Neural progenitor cell (in vitro differentiated cells): ENCODE results near the gene NOG. TPM values are rescaled to one million over a fixed set of nuclear protein-coding genes. Genes with fewer than 3 reads are reported as not detected.

Experiments used
- DNase-seq: peaks from one replicate; pipeline ENCODE4 v3.0.0-alpha.2; 2016; ENCODE audit warnings: low spot score
- H2AFZ ChIP-seq: fragments of 200-600 bp; sonication (generic); replicated peaks from 2 replicates; pipeline ENCODE4 v1.6.1; 2016; ENCODE audit warnings: antibody characterized with exemption
- H3F3A ChIP-seq: fragments of 200-600 bp; sonication (generic); 2 replicates; pipeline ENCODE4 v1.6.1; 2016; ENCODE audit warnings: antibody characterized with exemption, low read depth
- H3K27ac ChIP-seq: fragments of 200-600 bp; sonication (generic); 2 replicates; pipeline ENCODE4 v1.5.1; 2016; ENCODE audit warnings: mild to moderate bottlenecking
- H3K27me3 ChIP-seq: fragments of 200-600 bp; sonication (generic); 2 replicates; pipeline ENCODE4 v1.6.1; 2016; ENCODE audit warnings: mild to moderate bottlenecking, moderate library complexity
- H3K36me3 ChIP-seq: fragments of 200-600 bp; sonication (generic); 2 replicates; pipeline ENCODE4 v1.5.1; 2016
- H3K4me1 ChIP-seq: fragments of 200-600 bp; sonication (generic); 2 replicates; pipeline ENCODE4 v1.6.1; 2016; ENCODE audit warnings: mixed run types
- H3K4me2 ChIP-seq: fragments of 200-600 bp; sonication (generic); 2 replicates; pipeline ENCODE4 v1.6.1; 2016
- H3K4me3 ChIP-seq: fragments of 200-600 bp; sonication (generic); 2 replicates; pipeline ENCODE4 v1.5.1; 2016
- H3K79me2 ChIP-seq: fragments of 200-600 bp; sonication (generic); 2 replicates; pipeline ENCODE4 v1.6.1; 2016; ENCODE audit warnings: low read depth
- H3K9ac ChIP-seq: fragments of 200-600 bp; sonication (generic); 2 replicates; pipeline ENCODE4 v1.6.1; 2016
- H3K9me3 ChIP-seq: fragments of 200-600 bp; sonication (generic); 2 replicates; pipeline ENCODE4 v1.5.1; 2016; ENCODE audit warnings: low read depth
- H4K20me1 ChIP-seq: fragments of 200-600 bp; sonication (generic); 2 replicates; pipeline ENCODE4 v1.6.1; 2016; ENCODE audit warnings: low read depth
- H3K27ac Mint-ChIP-seq: 3 replicates; pipeline ENCODE4 v1.8.0; 2021; ENCODE audit warnings: mixed read lengths
- H3K27me3 Mint-ChIP-seq: 2 replicates; pipeline ENCODE4 v1.8.0; 2022; ENCODE audit warnings: low read depth, mild to moderate bottlenecking, inconsistent platforms, moderate library complexity, mixed read lengths; ENCODE audit not compliant: insufficient read depth
- H3K36me3 Mint-ChIP-seq: 3 replicates; pipeline ENCODE4 v1.8.0; 2021; ENCODE audit warnings: mixed read lengths
- H3K4me1 Mint-ChIP-seq: 3 replicates; pipeline ENCODE4 v1.8.0; 2021; ENCODE audit warnings: mixed read lengths
- H3K4me3 Mint-ChIP-seq: 3 replicates; pipeline ENCODE4 v1.8.0; 2021; ENCODE audit warnings: mild to moderate bottlenecking, moderate library complexity, mixed read lengths
- H3K9me3 Mint-ChIP-seq: 3 replicates; pipeline ENCODE4 v1.8.0; 2020; ENCODE audit warnings: mixed read lengths
- EZH2 ChIP-seq: fragments of 200-600 bp; sonication (generic); IDR thresholded peaks from 2 replicates; pipeline ENCODE4 v1.6.1; 2017; ENCODE audit warnings: antibody characterized with exemption, mild to moderate bottlenecking, moderate library complexity
- EZH2phosphoT487 ChIP-seq: fragments of 200-600 bp; sonication (generic); IDR thresholded peaks from 2 replicates; pipeline ENCODE4 v1.6.1; 2017; ENCODE audit warnings: antibody characterized with exemption
- total RNA-seq: library from RNA; depleted of rRNA; stranded (reverse); fragments of >200 nt; gene quantifications from 2 replicates; pipeline ENCODE4 v1.2.3, GENCODE V29; 2015; ENCODE audit warnings: low replicate concordance
- TF ChIP-seq, protein P1 (sequence below): fragments of 200-600 bp; sonication (generic); IDR thresholded peaks from 2 replicates; pipeline ENCODE4 v1.5.1; 2017; ENCODE audit warnings: antibody characterized with exemption, mild to moderate bottlenecking

Gene NOG
- total RNA-seq, 1 donor from 2014 or later: 0.34 TPM

DNA sequence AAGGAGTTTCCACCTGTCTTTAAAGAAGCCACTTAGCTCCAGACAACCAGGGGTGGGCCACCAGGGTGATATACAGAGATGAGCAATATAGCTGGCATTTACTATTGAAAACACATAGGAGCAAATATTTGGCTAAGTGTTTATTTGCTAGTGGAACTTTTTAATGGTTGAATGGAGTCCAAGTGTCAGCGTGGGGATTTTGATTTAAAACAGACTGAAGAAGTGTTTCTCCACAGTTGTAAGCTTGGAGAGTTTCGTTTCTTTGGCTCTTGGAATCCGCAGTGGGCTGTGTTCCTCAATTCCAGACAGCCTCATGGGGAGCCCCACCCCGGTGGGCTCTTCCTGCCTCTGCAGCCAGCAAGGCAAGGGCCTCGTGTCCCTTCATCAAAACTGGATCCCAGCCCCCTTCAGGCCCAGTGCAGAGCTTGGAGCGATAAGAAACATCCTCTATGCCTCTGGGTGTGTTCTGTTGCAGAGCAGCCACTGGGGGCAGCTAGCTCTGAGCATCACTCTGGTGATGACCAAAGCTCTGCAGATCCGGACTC is 36.1 kb downstream of the NOG start:
- Mint-ChIP-seq H3K9me3 (no peaks in the 10 kb centered on the region), H3K36me3 (no peaks in the 10 kb centered on the region), H3K27ac (no peak overlapping the region), H3K27me3 (peaks cover 4% of the 10 kb centered on the region), H3K4me1 (peaks cover 3% of the 10 kb centered on the region), H3K4me3 (no peak overlapping the region)
- no peak overlapping the region for H3K4me2 ChIP-seq
- peak overlapping the region; percentile 91 for H2AFZ ChIP-seq
- no peak overlapping the region for H3K4me3 ChIP-seq
- no peaks in the 10 kb centered on the region for H3K36me3 ChIP-seq
- DNase-seq: peak; percentile 69
- H3K9ac ChIP-seq: no peak overlapping the region
- no peak for TF ChIP-seq EZH2
- TF ChIP-seq, protein P1, sequence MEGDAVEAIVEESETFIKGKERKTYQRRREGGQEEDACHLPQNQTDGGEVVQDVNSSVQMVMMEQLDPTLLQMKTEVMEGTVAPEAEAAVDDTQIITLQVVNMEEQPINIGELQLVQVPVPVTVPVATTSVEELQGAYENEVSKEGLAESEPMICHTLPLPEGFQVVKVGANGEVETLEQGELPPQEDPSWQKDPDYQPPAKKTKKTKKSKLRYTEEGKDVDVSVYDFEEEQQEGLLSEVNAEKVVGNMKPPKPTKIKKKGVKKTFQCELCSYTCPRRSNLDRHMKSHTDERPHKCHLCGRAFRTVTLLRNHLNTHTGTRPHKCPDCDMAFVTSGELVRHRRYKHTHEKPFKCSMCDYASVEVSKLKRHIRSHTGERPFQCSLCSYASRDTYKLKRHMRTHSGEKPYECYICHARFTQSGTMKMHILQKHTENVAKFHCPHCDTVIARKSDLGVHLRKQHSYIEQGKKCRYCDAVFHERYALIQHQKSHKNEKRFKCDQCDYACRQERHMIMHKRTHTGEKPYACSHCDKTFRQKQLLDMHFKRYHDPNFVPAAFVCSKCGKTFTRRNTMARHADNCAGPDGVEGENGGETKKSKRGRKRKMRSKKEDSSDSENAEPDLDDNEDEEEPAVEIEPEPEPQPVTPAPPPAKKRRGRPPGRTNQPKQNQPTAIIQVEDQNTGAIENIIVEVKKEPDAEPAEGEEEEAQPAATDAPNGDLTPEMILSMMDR: peak; percentile 60
- TF ChIP-seq EZH2phosphoT487: no peak
- no peaks in the 10 kb centered on the region for H3K79me2 ChIP-seq
- H4K20me1 ChIP-seq: no peaks in the 10 kb centered on the region
- no peaks in the 10 kb centered on the region for H3F3A ChIP-seq
- no peak overlapping the region for H3K27ac ChIP-seq
- no peaks in the 10 kb centered on the region for H3K4me1 ChIP-seq
- no peaks in the 10 kb centered on the region for H3K27me3 ChIP-seq
- H3K9me3 ChIP-seq: no peaks in the 10 kb centered on the region

DNA sequence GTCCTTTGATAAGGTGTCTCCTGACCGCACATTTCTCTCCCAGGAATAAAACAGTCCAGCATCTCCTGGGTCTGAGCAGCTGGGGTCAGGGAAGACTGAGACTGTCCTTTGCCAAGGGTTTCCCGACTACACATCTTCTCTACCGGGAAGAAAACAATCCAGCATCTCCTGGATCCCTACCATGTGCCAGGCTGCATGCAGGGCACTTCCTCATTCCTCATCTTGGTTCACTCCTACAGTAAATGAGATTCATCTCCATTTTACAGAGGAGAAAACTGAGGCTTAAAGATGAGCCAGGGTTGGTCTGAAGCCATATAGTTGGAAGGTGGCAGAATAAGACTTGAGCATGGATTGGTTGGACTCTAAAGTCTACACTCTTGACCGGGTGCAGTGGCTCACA is 36.7 kb downstream of the NOG start:
- Histone ChIP-seq H3K4me2 (no peak overlapping the region), H3K27ac (no peak overlapping the region), H3K79me2 (no peaks in the 10 kb centered on the region), H3K9me3 (no peaks in the 10 kb centered on the region), H3K27me3 (no peaks in the 10 kb centered on the region), H3F3A (no peaks in the 10 kb centered on the region), H3K36me3 (no peaks in the 10 kb centered on the region), H3K4me1 (no peaks in the 10 kb centered on the region), H4K20me1 (no peaks in the 10 kb centered on the region), H3K4me3 (no peak overlapping the region), H2AFZ (peak overlapping the region; percentile 91), H3K9ac (no peak overlapping the region)
- H3K36me3 Mint-ChIP-seq: no peaks in the 10 kb centered on the region
- H3K27me3 Mint-ChIP-seq: peaks cover 4% of the 10 kb centered on the region
- no peak overlapping the region for H3K27ac Mint-ChIP-seq
- H3K9me3 Mint-ChIP-seq: no peaks in the 10 kb centered on the region
- no peak for DNase-seq
- TF ChIP-seq EZH2 (no peak), EZH2phosphoT487 (no peak)
- peaks cover 3% of the 10 kb centered on the region for H3K4me1 Mint-ChIP-seq
- no peak overlapping the region for H3K4me3 Mint-ChIP-seq

DNA sequence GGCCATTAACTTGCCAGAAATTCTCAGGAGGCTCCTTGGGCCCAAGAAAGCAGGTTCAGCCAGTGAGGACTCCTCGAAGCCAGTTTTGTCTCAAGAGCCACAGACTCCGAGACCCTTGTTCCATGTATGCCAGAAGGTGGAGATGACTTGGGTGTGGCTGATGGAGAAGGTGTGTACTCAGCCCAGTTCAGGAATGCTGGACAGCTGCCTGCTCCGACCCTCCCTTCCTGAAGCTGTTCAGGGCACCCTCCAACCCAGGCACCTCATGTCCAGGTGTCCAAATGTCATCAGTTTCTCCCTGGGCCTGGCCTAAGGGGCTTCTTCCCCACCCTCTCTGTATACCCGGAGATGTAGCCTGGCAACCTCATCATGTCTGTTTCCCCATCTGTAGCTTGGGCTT is 40.2 kb downstream of the NOG start:
- H3K27me3 ChIP-seq: peaks cover 6% of the 10 kb centered on the region
- no peak overlapping the region for H3K27ac ChIP-seq
- H3F3A ChIP-seq: no peaks in the 10 kb centered on the region
- H2AFZ ChIP-seq: no peak overlapping the region
- no peaks in the 10 kb centered on the region for H4K20me1 ChIP-seq
- H3K9ac ChIP-seq: no peak overlapping the region
- H3K36me3 ChIP-seq: no peaks in the 10 kb centered on the region
- Mint-ChIP-seq H3K27me3 (peaks cover 4% of the 10 kb centered on the region), H3K36me3 (no peaks in the 10 kb centered on the region), H3K9me3 (no peaks in the 10 kb centered on the region), H3K4me1 (peaks cover 19% of the 10 kb centered on the region), H3K4me3 (no peak overlapping the region), H3K27ac (no peak overlapping the region)
- no peak overlapping the region for H3K4me3 ChIP-seq
- H3K4me2 ChIP-seq: no peak overlapping the region
- DNase-seq: no peak
- no peaks in the 10 kb centered on the region for H3K4me1 ChIP-seq
- TF ChIP-seq EZH2 (no peak), EZH2phosphoT487 (no peak)
- TF ChIP-seq, protein P1: no peak
- no peaks in the 10 kb centered on the region for H3K79me2 ChIP-seq
- no peaks in the 10 kb centered on the region for H3K9me3 ChIP-seq

DNA sequence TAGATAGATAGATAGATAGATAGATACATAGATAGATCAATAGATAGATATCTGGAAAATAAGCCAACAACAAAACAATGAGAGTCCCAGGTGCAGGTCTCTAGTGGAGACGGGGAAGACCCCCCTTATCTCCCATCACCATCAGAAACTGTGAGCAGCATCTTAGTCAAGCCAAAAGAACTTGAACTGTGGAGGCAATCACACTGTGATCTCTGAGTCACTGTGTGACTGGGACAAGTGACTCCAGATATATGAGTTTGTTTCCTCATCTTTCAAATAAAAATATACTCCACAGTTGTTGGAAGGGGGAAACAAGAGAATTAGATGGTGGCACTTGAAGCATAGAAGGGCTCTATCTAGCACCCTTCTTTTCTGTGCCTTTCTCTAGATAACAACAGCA is 42.1 kb downstream of the NOG start:
- peaks cover 34% of the 10 kb centered on the region for H3K4me1 Mint-ChIP-seq
- peaks cover 8% of the 10 kb centered on the region for H3K27me3 Mint-ChIP-seq
- Histone ChIP-seq H3K79me2 (no peaks in the 10 kb centered on the region), H3K9me3 (no peaks in the 10 kb centered on the region), H3K4me1 (no peaks in the 10 kb centered on the region), H3K4me2 (no peak overlapping the region), H3K27ac (no peak overlapping the region), H3K36me3 (no peaks in the 10 kb centered on the region), H3K9ac (no peak overlapping the region), H3K4me3 (no peak overlapping the region), H3F3A (no peaks in the 10 kb centered on the region), H4K20me1 (no peaks in the 10 kb centered on the region), H3K27me3 (peaks cover 6% of the 10 kb centered on the region), H2AFZ (no peak overlapping the region)
- TF ChIP-seq, protein P1: no peak
- TF ChIP-seq EZH2 (no peak), EZH2phosphoT487 (no peak)
- DNase-seq: no peak
- no peak overlapping the region for H3K4me3 Mint-ChIP-seq
- no peaks in the 10 kb centered on the region for H3K36me3 Mint-ChIP-seq
- no peak overlapping the region for H3K27ac Mint-ChIP-seq
- H3K9me3 Mint-ChIP-seq: no peaks in the 10 kb centered on the region
